Gastroesophageal sphincter (tissue), 3 donors: Measurements from ENCODE around the gene IGHMBP2.

Source experiments
- EP300 ChIP-seq: sonication (generic); formaldehyde crosslinking; IDR thresholded peaks from one replicate; pipeline ENCODE4 v1.6.1; 2017; ENCODE audit warnings: antibody characterized with exemption, mild to moderate bottlenecking
- TF ChIP-seq, protein P1 (sequence below), 4 experiments: fragments of 200-600 bp in 2 of 4; fragments of 450-650 bp in 2 of 4; sonication (generic) in 1 of 4; IDR thresholded peaks; one replicate each; pipeline ENCODE4 v1.5.1; 2017 to 2019; ENCODE audit warnings: antibody characterized with exemption in 4 of 4, mild to moderate bottlenecking in 2 of 4, moderate library complexity in 2 of 4

DNA sequence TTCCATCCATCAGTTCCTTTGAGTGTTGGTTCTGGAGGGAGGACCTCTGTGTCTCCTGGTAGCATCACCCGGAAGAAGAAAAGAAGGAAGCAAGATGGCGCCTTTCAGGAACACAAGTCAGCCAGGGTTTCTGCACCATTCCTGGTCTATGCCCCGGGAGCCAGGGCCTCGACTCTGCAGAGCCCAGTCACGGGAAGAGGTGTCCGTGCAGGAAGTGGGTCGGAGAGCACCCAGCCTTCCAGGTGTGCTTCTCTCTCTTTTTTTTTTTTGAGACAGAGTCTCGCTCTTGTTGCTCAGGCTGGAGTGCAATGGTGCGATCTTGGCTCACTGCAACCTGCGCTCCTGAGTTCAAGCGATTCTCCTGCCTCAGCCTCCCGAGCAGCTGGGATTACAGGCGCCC lies 21.3 kb upstream of the IGHMBP2 start:
- TF ChIP-seq, protein P1, sequence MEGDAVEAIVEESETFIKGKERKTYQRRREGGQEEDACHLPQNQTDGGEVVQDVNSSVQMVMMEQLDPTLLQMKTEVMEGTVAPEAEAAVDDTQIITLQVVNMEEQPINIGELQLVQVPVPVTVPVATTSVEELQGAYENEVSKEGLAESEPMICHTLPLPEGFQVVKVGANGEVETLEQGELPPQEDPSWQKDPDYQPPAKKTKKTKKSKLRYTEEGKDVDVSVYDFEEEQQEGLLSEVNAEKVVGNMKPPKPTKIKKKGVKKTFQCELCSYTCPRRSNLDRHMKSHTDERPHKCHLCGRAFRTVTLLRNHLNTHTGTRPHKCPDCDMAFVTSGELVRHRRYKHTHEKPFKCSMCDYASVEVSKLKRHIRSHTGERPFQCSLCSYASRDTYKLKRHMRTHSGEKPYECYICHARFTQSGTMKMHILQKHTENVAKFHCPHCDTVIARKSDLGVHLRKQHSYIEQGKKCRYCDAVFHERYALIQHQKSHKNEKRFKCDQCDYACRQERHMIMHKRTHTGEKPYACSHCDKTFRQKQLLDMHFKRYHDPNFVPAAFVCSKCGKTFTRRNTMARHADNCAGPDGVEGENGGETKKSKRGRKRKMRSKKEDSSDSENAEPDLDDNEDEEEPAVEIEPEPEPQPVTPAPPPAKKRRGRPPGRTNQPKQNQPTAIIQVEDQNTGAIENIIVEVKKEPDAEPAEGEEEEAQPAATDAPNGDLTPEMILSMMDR (IDR thresholded peaks at IDR 0.05), result no peak
- no peak for TF ChIP-seq EP300
